IMR-90 (cell line): ENCODE results near the gene PIK3R3. TPM values are rescaled to one million over a fixed set of nuclear protein-coding genes. Genes with fewer than 3 reads are reported as not detected.

Experiments used
- ATAC-seq: fragments of 200-7000 bp; cut with Tn5 transposase; 2 replicates; pipeline ENCODE4 v1.9.1; 2020; ENCODE audit warnings: low read depth, mild to moderate bottlenecking, moderate library complexity
- BruUV-seq: library from RNA; stranded (reverse); fragments of 400-500 nt; replicated peaks from 2 replicates; lab custom pipeline; 2021; lab: Mats Ljungman, UMichigan
- CTCF ChIA-PET: fragments of 300-600 bp; formaldehyde crosslinking; extraction: SDS; loops from one replicate; lab custom pipeline; 2021; ENCODE audit warnings: antibody characterized with exemption; lab: Yijun Ruan, JAX
- POLR2A ChIA-PET: fragments of 300-600 bp; sonication (Branson Sonifier 250); formaldehyde crosslinking; loops from one replicate; lab custom pipeline; 2022; ENCODE audit warnings: antibody characterized with exemption; ENCODE audit not compliant: unreplicated experiment; lab: Charles Lee
- DNase-seq: peaks from one replicate; pipeline ENCODE4 v3.0.0; 2013
- H2AFZ ChIP-seq: replicated peaks from 2 replicates; pipeline ENCODE3; 2013; ENCODE audit warnings: low read length, mild to moderate bottlenecking; ENCODE audit not compliant: poor library complexity
- H2AK5ac ChIP-seq: 2 replicates; pipeline ENCODE4 v1.6.1; 2013; ENCODE audit warnings: low read depth, low read length, inconsistent platforms
- H2AK9ac ChIP-seq: replicated peaks from 2 replicates; pipeline ENCODE3; 2013; ENCODE audit warnings: mild to moderate bottlenecking, low read depth, low read length, moderate library complexity; ENCODE audit not compliant: poor library complexity
- H2BK120ac ChIP-seq: 2 replicates; pipeline ENCODE4 v1.6.1; 2013; ENCODE audit warnings: low read depth, low read length, inconsistent platforms
- H2BK15ac ChIP-seq: 3 replicates; pipeline ENCODE4 v1.6.1; 2013; ENCODE audit warnings: low read depth, low read length, inconsistent platforms
- H2BK20ac ChIP-seq: 2 replicates; pipeline ENCODE4 v1.6.1; 2013; ENCODE audit warnings: low read depth, mild to moderate bottlenecking, inconsistent platforms, low read length, moderate library complexity
- H2BK5ac ChIP-seq: 2 replicates; pipeline ENCODE4 v1.6.1; 2013; ENCODE audit warnings: mild to moderate bottlenecking, low read depth, low read length, inconsistent platforms; ENCODE audit not compliant: poor library complexity, severe bottlenecking
- H3K14ac ChIP-seq: replicated peaks from 2 replicates; pipeline ENCODE4 v1.6.1; 2013; ENCODE audit warnings: low read depth, low read length, inconsistent platforms
- H3K18ac ChIP-seq: 2 replicates; pipeline ENCODE4 v1.6.1; 2013; ENCODE audit warnings: low read depth, low read length, control low read depth
- H3K23ac ChIP-seq: 2 replicates; pipeline ENCODE4 v1.6.1; 2013; ENCODE audit warnings: low read depth, low read length, inconsistent platforms
- H3K27ac ChIP-seq: 2 replicates; pipeline ENCODE4 v1.5.1; 2013; ENCODE audit warnings: mild to moderate bottlenecking, control low read depth, low read length; ENCODE audit not compliant: insufficient read depth
- H3K27me3 ChIP-seq: 2 replicates; pipeline ENCODE4 v1.6.1; 2013; ENCODE audit warnings: low read length; ENCODE audit not compliant: control insufficient read depth, insufficient read depth
- H3K36me3 ChIP-seq: 2 replicates; pipeline ENCODE4 v1.6.1; 2013; ENCODE audit warnings: low read length, mixed read lengths; ENCODE audit not compliant: control insufficient read depth, insufficient read depth
- H3K4ac ChIP-seq: 2 replicates; pipeline ENCODE4 v1.6.1; 2013; ENCODE audit warnings: low read depth, low read length, inconsistent platforms
- H3K4me1 ChIP-seq: 2 replicates; pipeline ENCODE4 v1.6.1; 2013; ENCODE audit warnings: low read length, mixed read lengths; ENCODE audit not compliant: control insufficient read depth, insufficient read depth
- H3K4me2 ChIP-seq: 2 replicates; pipeline ENCODE4 v1.6.1; 2013; ENCODE audit warnings: low read depth, mild to moderate bottlenecking, control low read depth, low read length, moderate library complexity
- H3K4me3 ChIP-seq: 2 replicates; pipeline ENCODE4 v1.5.1; 2013; ENCODE audit warnings: low read depth, mild to moderate bottlenecking, control low read depth, low read length, moderate library complexity; ENCODE audit not compliant: insufficient read depth
- H3K56ac ChIP-seq: 2 replicates; pipeline ENCODE4 v1.6.1; 2013; ENCODE audit warnings: low read length, inconsistent platforms; ENCODE audit not compliant: insufficient read depth; ENCODE audit errors: extremely low read depth
- H3K79me1 ChIP-seq, 2 experiments: 2 replicates each; pipeline ENCODE4 v1.6.1; 2013; ENCODE audit warnings: low read length in 2 of 2, inconsistent platforms in 1 of 2, low read depth in 1 of 2
- H3K9ac ChIP-seq: 2 replicates; pipeline ENCODE4 v1.6.1; 2013; ENCODE audit warnings: low read depth, low read length, control low read depth
- H3K9me1 ChIP-seq: 2 replicates; pipeline ENCODE4 v1.6.1; 2013; ENCODE audit warnings: low read length, inconsistent platforms; ENCODE audit not compliant: insufficient read depth
- H3K9me3 ChIP-seq: 2 replicates; pipeline ENCODE4 v1.6.1; 2013; ENCODE audit warnings: low read length; ENCODE audit not compliant: control insufficient read depth, insufficient read depth
- H4K20me1 ChIP-seq: 2 replicates; pipeline ENCODE4 v1.6.1; 2013; ENCODE audit warnings: low read length, inconsistent platforms; ENCODE audit not compliant: insufficient read depth
- H4K5ac ChIP-seq: 2 replicates; pipeline ENCODE4 v1.6.1; 2013; ENCODE audit warnings: mild to moderate bottlenecking, low read depth, low read length, control low read depth
- H4K8ac ChIP-seq, 2 experiments: 2 replicates each; pipeline ENCODE4 v1.6.1; 2013; ENCODE audit warnings: low read depth in 2 of 2, low read length in 2 of 2, control low read depth in 1 of 2, inconsistent platforms in 1 of 2
- H4K91ac ChIP-seq: 2 replicates; pipeline ENCODE4 v1.6.1; 2013; ENCODE audit warnings: low read depth, low read length, inconsistent platforms; ENCODE audit not compliant: insufficient read depth
- BHLHE40 ChIP-seq: fragments of 150-350 bp; IDR thresholded peaks from 2 replicates; pipeline ENCODE4 v1.6.1; 2016; ENCODE audit warnings: mild to moderate bottlenecking, low read depth, low read length
- CEBPB ChIP-seq: IDR thresholded peaks from 2 replicates; pipeline ENCODE4 v1.6.1; 2012; ENCODE audit warnings: low read depth, low read length, improper control_type of control experiment
- CHD1 ChIP-seq: IDR thresholded peaks from 2 replicates; pipeline ENCODE4 v1.6.1; 2012; ENCODE audit warnings: low read depth, low read length, improper control_type of control experiment
- FOS ChIP-seq: fragments of 150-350 bp; IDR thresholded peaks from 2 replicates; pipeline ENCODE4 v1.6.1; 2016; ENCODE audit warnings: low read depth, low read length
- MAFK ChIP-seq: IDR thresholded peaks from 2 replicates; pipeline ENCODE4 v1.6.1; 2012; ENCODE audit warnings: low read depth, low read length, improper control_type of control experiment
- MAZ ChIP-seq: IDR thresholded peaks from 2 replicates; pipeline ENCODE4 v1.6.1; 2012; ENCODE audit warnings: low read depth, mild to moderate bottlenecking, low read length, improper control_type of control experiment, moderate library complexity, borderline replicate concordance
- MXI1 ChIP-seq: IDR thresholded peaks from 2 replicates; pipeline ENCODE4 v1.6.1; 2012; ENCODE audit warnings: low read depth, mild to moderate bottlenecking, low read length, moderate library complexity, borderline replicate concordance
- NFE2L2 ChIP-seq: fragments of 150-350 bp; IDR thresholded peaks from 2 replicates; pipeline ENCODE4 v1.6.1; 2016; ENCODE audit warnings: low read depth, mild to moderate bottlenecking, low read length
- POLR2A ChIP-seq: IDR thresholded peaks from 2 replicates; pipeline ENCODE4 v1.6.1; 2012; ENCODE audit warnings: mild to moderate bottlenecking, low read depth, low read length
- RAD21 ChIP-seq: IDR thresholded peaks from 2 replicates; pipeline ENCODE4 v1.6.1; 2012; ENCODE audit warnings: low read length, improper control_type of control experiment
- RCOR1 ChIP-seq: IDR thresholded peaks from 2 replicates; pipeline ENCODE4 v1.6.1; 2012; ENCODE audit warnings: mild to moderate bottlenecking, low read length, improper control_type of control experiment; ENCODE audit not compliant: insufficient replicate concordance
- RFX5 ChIP-seq: IDR thresholded peaks from 2 replicates; pipeline ENCODE4 v1.8.0; 2012; ENCODE audit warnings: low read depth, mild to moderate bottlenecking, low read length, moderate library complexity
- SMC3 ChIP-seq: fragments of 150-350 bp; IDR thresholded peaks from 2 replicates; pipeline ENCODE4 v1.6.1; 2016; ENCODE audit warnings: low read depth, mild to moderate bottlenecking, antibody characterized with exemption, low read length, moderate library complexity
- WGBS, 2 experiments: methylation state at CpG; one replicate each; pipeline versions ENCODE4 v1.1.5 to v1.1.7; 2013; ENCODE audit warnings: missing lambda C conversion rate in 2 of 2; ENCODE audit not compliant: insufficient read length in 1 of 2; ENCODE audit errors: extremely low coverage in 2 of 2; 5-methylcytosine and 5-hydroxymethylcytosine counted together
- dilution Hi-C: fragments of 300-500 bp; cut with HindIII; formaldehyde crosslinking; loops from one replicate; pipeline ENCODE4 v1.14.3; 2018; ENCODE audit warnings: low sequenced_read_pairs; ENCODE audit not compliant: unreplicated experiment
- in situ Hi-C: fragments of 300-500 bp; cut with MboI; formaldehyde crosslinking; loops from 3 replicates; pipeline ENCODE4 v1.14.3; 2019; ENCODE audit warnings: low sequenced_read_pairs, inconsistent platforms, mixed read lengths
- intact Hi-C: fragments of 100-400 bp; cut with micrococcal nuclease; formaldehyde crosslinking; loops from 2 replicates; pipeline ENCODE4 v1.10.0; 2022
- polyA plus RNA-seq, 3 experiments: library from polyadenylated mRNA; depleted of rRNA; stranded (reverse); fragments of >200 nt; gene quantifications; 2 replicates each; pipeline ENCODE4 v1.2.3, GENCODE V29; 2012; ENCODE audit warnings: low replicate concordance in 1 of 3
- total RNA-seq: library from RNA; depleted of rRNA; stranded (reverse); fragments of >200 nt; gene quantifications from 2 replicates; pipeline ENCODE4 v1.2.3, GENCODE V29; 2012
- TF ChIP-seq, protein P1 (sequence below): fragments of 150-350 bp; IDR thresholded peaks from 2 replicates; pipeline ENCODE4 v1.6.1; 2016; ENCODE audit warnings: low read depth, mild to moderate bottlenecking, low read length, moderate library complexity, borderline replicate concordance
- TF ChIP-seq, protein P2 (sequence below): conservative IDR thresholded peaks from 2 replicates; pipeline ENCODE4 v1.5.1; 2012; ENCODE audit warnings: mild to moderate bottlenecking, low read depth, low read length, improper control_type of control experiment
- TF ChIP-seq, protein P3 (sequence below): fragments of 150-350 bp; IDR thresholded peaks from 2 replicates; pipeline ENCODE4 v1.6.1; 2017; ENCODE audit warnings: mild to moderate bottlenecking, antibody characterized with exemption, low read length, low read depth

The PIK3R3 gene
- total and polyA plus RNA-seq, 2 of the 4 experiments (the other 2 are of a cell fraction), result 5.3 to 9.9 TPM

DNA sequence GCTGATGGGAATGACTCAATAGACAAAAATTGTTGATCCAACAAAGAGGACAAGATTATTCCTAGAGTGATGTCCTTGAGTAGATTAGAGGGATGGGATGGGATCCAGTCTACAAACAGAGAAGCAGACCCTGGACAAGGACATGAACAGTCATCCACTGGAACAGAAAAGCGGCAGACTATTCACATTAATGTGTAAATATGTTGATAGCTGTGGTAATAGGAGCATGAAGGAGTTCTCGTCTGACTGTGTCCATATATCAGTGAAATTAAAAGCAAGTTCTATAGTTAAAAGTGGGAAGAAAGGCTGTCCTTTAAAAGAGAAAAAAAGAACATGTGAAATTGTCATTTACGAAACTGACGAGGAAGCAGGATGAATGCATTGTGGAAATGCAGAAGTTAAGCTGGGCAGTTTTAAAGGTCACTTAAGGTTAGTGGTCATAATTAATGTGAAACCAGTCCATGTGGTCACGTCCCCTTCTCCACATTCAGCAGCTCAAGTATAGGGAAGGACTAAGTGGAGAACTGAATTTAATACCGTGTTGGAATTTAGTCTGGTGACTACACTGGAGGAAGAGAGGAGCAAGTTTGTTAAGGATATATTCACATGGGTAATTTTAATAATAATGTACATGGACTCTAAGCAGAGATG is 62.1 kb downstream of the PIK3R3 start:
- Histone ChIP-seq H3K18ac (no peak overlapping the region), H4K5ac (no peak overlapping the region), H4K20me1 (no peaks in the 10 kb centered on the region), H3K56ac (no peak overlapping the region), H2BK20ac (no peak overlapping the region), H4K91ac (no peak overlapping the region), H3K9ac (no peak overlapping the region), H3K4me1 (no peaks in the 10 kb centered on the region), H2AFZ (no peak overlapping the region), H2AK5ac (no peak overlapping the region), H3K9me1 (no peaks in the 10 kb centered on the region; the same call in 1 of the 2 replicates), H4K8ac (no peak overlapping the region), H3K36me3 (no peaks in the 10 kb centered on the region), H3K27ac (no peak overlapping the region), H3K4me3 (no peak overlapping the region), H2BK15ac (no peak overlapping the region), H2AK9ac (no peak overlapping the region), H3K9me3 (no peaks in the 10 kb centered on the region), H2BK5ac (no peak overlapping the region), H3K23ac (no peak overlapping the region), H3K79me1 (no peaks in the 10 kb centered on the region), H3K4me2 (no peak overlapping the region), H3K4ac (no peak overlapping the region), H3K27me3 (no peaks in the 10 kb centered on the region), H2BK120ac (no peak overlapping the region), H3K14ac (no peak overlapping the region)
- WGBS, 2 experiments, result 100% methylated on average over 1 of the region's 6 CpGs; no CpG with 5 or more reads in 1 of the 2 experiments
- DNase-seq, result no peak
- no peak for ATAC-seq
- POLR2A ChIA-PET, result interaction anchor here (0.5 kb wide), 1 partner anchor 344 kb away, joined by 3 read pairs; no protein-coding TSS in a partner anchor
- in situ Hi-C loops (no loop called here), dilution Hi-C loops (no loop called here), intact Hi-C loops (no loop called here)
- TF ChIP-seq RCOR1 (no peak), MAZ (no peak), FOS (no peak), CHD1 (no peak), MXI1 (no peak), NFE2L2 (no peak), POLR2A (no peak), SMC3 (no peak), CEBPB (no peak), BHLHE40 (no peak), RAD21 (no peak), RFX5 (no peak), MAFK (no peak)
- TF ChIP-seq, protein P1, sequence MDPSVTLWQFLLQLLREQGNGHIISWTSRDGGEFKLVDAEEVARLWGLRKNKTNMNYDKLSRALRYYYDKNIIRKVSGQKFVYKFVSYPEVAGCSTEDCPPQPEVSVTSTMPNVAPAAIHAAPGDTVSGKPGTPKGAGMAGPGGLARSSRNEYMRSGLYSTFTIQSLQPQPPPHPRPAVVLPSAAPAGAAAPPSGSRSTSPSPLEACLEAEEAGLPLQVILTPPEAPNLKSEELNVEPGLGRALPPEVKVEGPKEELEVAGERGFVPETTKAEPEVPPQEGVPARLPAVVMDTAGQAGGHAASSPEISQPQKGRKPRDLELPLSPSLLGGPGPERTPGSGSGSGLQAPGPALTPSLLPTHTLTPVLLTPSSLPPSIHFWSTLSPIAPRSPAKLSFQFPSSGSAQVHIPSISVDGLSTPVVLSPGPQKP, result no peak
- TF ChIP-seq, protein P2, sequence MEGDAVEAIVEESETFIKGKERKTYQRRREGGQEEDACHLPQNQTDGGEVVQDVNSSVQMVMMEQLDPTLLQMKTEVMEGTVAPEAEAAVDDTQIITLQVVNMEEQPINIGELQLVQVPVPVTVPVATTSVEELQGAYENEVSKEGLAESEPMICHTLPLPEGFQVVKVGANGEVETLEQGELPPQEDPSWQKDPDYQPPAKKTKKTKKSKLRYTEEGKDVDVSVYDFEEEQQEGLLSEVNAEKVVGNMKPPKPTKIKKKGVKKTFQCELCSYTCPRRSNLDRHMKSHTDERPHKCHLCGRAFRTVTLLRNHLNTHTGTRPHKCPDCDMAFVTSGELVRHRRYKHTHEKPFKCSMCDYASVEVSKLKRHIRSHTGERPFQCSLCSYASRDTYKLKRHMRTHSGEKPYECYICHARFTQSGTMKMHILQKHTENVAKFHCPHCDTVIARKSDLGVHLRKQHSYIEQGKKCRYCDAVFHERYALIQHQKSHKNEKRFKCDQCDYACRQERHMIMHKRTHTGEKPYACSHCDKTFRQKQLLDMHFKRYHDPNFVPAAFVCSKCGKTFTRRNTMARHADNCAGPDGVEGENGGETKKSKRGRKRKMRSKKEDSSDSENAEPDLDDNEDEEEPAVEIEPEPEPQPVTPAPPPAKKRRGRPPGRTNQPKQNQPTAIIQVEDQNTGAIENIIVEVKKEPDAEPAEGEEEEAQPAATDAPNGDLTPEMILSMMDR, result no peak
- TF ChIP-seq, protein P3, sequence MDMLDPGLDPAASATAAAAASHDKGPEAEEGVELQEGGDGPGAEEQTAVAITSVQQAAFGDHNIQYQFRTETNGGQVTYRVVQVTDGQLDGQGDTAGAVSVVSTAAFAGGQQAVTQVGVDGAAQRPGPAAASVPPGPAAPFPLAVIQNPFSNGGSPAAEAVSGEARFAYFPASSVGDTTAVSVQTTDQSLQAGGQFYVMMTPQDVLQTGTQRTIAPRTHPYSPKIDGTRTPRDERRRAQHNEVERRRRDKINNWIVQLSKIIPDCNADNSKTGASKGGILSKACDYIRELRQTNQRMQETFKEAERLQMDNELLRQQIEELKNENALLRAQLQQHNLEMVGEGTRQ, result no peak
- BruUV-seq, result no TSS peak
- CTCF ChIA-PET, result interaction anchor here (0.6 kb wide), 1 partner anchor 20 kb away, joined by 3 read pairs; no protein-coding TSS in a partner anchor
